ENCODE measurements around the gene MZT2A. TPM values are rescaled to one million over a fixed set of nuclear protein-coding genes. Genes with fewer than 3 reads are reported as not detected.
"Not testable (repeated sequence)": the region's sequence is repeated elsewhere in the genome, so short reads cannot be mapped to it uniquely, and the experiment has no call there.

Gene MZT2A, protein sequence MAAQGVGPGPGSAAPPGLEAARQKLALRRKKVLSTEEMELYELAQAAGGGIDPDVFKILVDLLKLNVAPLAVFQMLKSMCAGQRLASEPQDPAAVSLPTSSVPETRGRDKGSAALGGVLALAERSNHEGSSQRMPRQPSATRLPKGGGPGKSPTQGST
- total RNA-seq = 45.9 TPM

- not testable (repeated sequence) for DNase-seq
Observed at GRCh38 chr2:131492015-131492417, at the start of gene MZT2A. Gene MZT2A (minus strand): TSS chr2:131492397. CDS start chr2:131492376, 21 bp downstream.

GRCh38 chr2:131538856-131539255, 46.7 kb upstream of the MZT2A start:
- not testable (repeated sequence) for DNase-seq

DNA sequence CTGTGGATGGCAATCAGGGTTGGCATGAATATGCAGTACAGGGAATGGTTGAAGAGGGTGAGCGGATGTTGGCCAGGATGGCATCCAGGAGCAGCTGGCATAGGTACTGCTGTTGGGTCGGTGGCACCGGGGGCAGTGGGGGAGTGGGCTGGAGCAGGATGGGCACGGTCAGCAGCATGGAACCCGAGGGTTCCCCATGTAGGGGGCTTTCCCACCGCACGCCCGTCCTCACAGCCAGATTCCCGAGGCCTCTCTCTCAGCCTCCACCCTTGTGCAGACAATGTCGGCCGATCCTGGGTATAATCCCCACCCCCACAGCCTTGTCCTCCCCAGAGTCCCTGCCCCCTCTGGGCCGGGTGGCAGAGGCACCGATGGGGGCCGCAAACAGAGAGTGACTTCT, 44.6 kb upstream of the MZT2A start:
- not testable (repeated sequence) for DNase-seq

GRCh38 chr2:131535951-131536826, 44.0 kb upstream of the MZT2A start:
- not testable (repeated sequence) for DNase-seq

DNA sequence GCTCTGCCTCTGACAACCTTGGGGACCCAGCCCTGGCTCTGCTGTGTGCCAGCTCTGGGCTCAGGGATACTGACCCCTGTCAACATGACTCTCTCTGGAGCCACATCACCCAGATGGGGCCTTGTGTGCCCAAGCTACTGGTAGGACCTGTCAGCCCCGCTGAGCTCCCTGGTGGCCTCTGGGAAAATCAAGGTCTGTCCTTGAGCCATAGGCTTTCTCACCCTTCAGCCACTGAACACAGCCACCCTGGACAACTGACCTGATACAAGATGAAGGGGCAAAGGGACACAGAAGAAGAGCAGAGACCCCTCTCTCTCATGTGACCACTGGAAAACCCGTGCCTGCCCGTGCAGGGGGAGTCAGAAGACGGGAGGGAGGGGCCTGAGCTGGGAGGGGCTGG, 43.3 kb upstream of the MZT2A start:
- no peak for DNase-seq

DNA sequence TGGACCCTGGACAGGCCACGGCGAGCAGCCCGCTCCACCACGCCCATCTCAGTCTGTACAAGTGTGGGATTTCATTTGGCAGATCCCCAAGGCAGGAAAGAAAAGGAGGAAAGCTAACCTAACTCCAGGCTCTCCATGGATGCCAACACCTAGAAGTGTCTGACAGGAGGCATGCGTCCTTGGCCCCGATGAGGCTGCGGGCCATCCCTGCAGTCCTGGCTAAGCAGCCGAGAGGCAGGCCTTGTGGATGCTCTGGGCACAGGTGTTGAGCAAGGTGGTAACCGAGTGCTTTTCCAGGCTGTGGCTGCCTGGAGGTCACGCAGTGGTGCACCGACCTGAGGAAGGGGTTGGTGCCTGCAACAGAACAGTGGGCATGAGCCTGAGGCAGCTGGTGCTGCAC, 42.8 kb upstream of the MZT2A start:
- DNase-seq = not testable (repeated sequence)

DNA sequence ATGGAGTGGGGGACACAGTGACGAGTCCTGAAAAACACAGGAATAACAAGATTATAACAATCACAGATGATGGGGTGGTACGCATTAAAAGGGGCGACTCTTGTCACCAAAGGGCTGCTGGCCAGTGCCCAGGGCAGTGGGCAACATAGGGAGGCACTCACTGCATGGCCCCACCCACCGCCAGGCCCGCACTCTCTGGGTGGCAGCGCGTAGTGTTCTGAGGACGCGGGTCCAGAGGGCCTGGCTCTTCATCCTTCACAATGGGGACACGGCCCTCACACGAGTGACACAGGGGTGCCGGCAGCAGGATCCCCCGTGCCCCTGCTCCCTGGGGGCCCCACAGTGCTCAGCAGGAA, 42.1 kb upstream of the MZT2A start:
- not testable (repeated sequence) for DNase-seq

- DNase-seq = not testable (repeated sequence)
Observed at GRCh38 chr2:131533609-131534316, 41.6 kb upstream of the MZT2A start.

DNA sequence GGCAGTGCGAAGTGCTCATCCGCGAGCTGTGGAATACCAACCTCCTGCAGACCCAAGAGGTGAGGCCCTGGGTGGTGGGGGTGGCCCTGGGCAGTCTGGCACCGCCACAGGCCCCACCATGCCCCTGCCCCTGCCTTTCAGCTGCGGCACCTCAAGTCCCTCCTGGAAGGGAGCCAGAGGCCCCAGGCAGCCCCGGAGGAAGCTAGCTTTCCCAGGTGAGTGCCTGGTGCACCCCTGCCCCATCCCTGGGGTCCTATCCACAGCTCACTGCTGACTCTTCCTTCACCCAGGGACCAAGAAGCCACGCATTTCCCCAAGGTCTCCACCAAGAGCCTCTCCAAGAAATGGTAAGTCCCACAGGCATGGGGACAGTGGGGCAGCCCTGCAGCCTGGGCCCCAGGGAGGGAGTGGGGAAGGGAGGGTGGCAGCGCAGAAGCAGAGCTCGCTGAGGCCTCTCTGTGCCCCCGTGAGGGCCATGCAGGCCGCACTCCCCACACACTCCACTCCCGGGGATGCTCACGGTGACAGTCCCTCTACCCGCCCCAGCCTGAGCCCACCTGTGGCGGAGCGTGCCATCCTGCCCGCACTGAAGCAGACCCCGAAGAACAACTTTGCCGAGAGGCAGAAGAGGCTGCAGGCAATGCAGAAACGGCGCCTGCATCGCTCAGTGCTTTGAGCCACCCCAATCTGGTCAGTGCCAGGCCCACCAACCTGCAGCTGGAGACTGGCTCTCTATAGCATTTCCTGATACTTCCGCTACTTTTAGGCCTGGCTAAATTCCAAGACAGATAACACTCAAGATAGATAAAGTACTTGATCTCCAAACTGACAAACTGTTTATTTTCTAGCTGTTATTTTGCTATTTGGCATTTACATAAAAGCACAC, 40.8 kb upstream of the MZT2A start:
- DNase-seq = not testable (repeated sequence)

- not testable (repeated sequence) for DNase-seq
Observed at GRCh38 chr2:131531547-131532185, 39.5 kb upstream of the MZT2A start.

GRCh38 chr2:131530626-131531344, 38.6 kb upstream of the MZT2A start:
- not testable (repeated sequence) for DNase-seq

- not testable (repeated sequence) for DNase-seq
Observed at GRCh38 chr2:131529864-131530445, 37.8 kb upstream of the MZT2A start.

GRCh38 chr2:131528981-131529863, 37.0 kb upstream of the MZT2A start:
- not testable (repeated sequence) for DNase-seq

DNA sequence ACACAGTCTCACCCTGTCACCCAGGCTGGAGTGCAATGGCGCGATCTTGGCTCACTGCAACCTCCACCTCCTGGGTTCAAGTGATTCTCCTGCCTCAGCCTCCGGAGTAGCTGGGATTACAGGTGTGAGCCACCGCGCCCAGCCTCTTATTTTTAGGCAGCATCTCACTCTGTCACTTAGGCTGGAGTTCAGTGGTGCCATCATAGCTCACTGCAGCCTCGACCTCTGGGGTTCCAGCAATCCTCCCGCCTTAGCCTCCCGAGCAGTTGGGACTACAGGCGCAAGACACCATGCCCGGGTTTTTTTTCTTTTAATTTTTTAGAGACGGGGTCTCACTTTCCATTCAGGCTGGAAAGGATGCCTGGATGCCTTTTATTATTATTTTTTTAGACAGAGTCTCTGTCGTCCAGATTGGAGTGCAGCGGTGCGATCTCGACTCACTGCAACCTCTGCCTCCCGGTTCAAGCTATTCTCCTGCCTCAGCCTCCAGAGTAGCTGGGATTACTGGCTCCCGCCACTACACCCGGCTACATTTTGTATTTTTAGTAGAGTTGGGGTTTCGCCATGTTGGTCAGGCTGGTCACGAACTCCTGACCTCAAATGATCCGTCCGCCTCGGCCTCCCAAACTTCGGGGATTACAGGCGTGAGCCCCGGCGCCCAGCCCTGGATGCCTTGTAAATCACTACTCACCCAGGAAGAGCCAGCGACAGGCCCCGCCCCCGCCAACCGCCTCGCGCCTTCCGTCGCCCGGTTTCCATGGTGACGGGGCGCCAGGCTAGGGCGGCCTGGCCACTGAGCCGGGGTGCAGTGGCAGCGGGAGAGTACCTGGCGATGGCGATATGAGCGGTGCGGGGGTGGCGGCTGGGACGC, 35.2 kb upstream of the MZT2A start, which contains the start of gene CCDC74A:
Gene CCDC74A, plus strand, starts transcription at position 758 of the 871 bp plus-strand sequence. Its CDS starts 83 bp downstream, at position 841.
- DNase-seq = peak; percentile 39

DNA sequence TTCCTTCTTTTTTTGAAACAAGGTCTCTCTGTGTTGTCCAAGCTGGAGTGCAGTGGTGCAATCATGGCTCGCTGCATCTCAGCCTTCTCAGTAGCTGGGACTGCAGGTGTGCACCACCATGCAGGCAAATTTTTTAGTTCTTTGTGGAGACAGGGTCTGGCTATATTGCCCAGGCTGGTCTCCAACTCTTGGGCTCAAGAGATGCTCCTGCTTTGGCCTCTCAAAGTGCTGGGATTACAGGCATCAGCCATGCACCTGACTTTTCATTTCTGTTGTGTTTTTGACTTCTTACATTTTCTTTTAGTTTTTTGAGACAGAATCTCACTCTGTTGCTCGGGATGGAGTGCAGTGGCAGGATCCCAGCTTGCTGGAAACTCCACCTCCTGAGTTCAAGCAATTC, 33.1 kb upstream of the MZT2A start:
- DNase-seq = not testable (repeated sequence)

DNA sequence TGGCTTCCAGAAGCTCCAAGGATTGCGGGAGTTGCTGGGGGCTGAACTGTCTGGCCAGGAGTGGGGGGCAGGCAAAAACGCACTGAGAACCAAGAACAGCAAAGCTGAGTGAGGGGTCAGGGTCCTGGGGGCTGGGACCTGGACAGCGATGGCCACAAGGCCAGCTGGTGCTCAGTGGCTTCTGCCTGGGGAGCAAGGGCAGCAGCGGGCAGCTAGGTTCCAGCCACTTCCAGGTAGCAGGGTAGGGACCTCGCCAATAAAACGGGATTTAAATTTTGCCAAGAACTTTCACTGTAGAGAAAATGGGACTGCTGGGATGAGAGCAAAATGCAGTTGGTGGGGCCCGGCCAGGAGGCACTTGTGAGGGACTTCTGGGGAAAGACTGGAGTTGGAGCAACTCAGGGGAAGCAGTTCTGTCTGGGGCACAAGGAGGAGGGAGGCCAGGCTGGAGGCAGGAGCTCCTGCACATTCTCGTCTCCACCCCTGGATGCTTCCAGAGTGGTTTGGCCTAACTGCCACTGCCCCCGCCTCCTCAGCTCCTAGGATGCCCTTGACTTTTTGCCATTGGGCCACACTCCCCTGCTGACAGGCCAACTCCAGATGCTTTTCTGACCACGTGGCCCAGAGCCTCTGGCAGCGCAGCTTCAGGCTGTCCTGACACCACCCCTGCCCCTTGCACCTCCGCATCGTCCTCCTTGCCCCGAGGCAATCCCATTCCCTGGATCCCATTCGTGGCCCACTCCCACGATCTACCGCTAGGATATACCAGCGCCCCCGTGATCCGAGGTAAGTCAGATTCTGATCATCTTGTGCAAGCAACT, 30.0 kb upstream of the MZT2A start:
- DNase-seq = no peak

GRCh38 chr2:131521524-131521923, 29.3 kb upstream of the MZT2A start:
- DNase-seq = not testable (repeated sequence)
